Hematopoietic multipotent progenitor cell treated with erythropoietin and hydrocortisone succinate and interleukin-3 and kit ligand, for 15 days (in vitro differentiated cells): ENCODE data around the gene RUVBL2.

Source experiments
- DNase-seq: peaks from one replicate; pipeline ENCODE4 v3.0.0-alpha.2; 2015; ENCODE audit warnings: low spot score

RUVBL2 gene

DNA sequence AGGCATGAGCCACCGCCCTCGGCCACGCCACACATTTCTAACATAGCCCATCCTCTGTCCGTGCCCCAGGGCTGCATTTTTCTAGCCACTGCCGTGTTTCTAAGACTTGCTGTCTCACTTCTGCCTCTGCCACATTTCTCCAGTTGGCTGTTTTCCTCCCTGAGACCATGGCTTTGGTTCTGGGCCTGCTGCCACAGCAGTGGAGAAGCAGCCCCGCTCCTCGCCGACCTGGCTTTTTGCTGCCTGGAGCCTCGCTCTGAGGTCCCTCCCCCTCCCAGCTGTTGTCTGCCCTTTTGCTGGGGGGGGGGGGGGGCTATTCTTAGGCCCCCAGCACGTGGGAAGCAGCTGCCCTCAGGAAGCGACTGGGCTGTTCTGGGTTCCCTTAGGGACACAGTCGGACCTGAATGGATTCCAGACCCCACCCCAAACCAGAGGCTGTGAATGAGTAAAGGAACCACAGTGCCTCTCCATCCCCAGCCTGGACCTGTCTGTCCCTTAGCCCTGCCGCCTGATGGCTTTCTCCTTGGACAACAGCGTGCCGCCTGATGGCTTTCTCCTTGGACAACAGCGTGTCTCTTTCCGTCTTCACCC is 3.9 kb upstream of the RUVBL2 start:
- DNase-seq: no peak

- no peak for DNase-seq
These were observed 3.3 kb upstream of the RUVBL2 start for GRCh38 chr19:48990400-48990799.

GRCh38 chr19:48991011-48991609 is 2.6 kb upstream of the RUVBL2 start:
- no peak for DNase-seq

- DNase-seq: no peak
These were observed 1.7 kb upstream of the RUVBL2 start for GRCh38 chr19:48991873-48992580.

DNA sequence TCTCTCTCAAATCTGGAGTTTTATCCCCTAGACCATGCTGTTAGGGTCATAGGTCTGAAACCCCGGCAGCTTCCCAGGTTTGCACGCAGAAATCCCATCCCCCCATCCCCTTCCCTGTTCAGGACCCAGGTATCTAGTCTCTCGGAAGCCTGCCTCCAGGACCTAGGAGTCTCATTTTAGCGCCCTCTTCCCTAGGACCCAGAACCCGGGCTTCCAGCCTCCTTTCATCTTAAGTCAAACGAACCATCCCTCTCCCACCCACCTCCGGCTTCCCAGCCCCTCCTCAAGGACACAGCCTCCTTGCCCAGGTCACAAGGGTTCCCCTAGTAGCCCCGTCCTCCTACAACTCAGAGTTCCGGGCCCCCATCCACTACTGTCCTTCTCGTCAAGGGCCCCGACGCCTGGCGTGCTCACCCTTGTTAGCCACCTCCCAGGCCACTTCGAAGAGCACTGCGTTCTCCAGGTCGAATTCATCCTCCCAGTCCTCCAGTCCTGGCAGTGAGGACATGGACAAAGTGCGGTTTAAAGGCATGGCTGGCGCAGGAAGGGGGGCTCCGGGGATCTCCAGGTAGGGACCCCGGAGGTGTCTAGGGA is 1.0 kb upstream of the RUVBL2 start:
- DNase-seq: peak; percentile 15

GRCh38 chr19:48994035-48994386 is 324 bp downstream of the RUVBL2 start:
- DNase-seq: no peak

DNA sequence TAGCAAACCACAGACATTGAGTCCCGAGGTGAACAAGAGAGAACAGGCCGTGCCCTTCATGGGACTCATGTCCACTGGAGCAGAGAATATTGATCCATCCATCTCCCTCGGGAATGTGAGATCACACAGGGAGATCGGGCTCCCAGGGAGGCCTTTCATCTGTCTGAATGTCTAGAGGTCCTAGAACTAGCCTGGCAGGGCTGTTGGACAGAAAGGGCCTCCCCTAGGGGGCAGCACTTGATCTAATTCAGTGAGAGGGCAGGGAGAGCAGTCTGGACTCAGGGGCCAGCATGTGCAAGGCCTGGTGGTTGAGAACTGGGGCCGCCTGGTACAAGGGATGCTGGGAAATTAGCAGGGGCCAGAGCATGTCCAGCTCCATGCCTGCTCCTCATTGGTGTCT is 4.3 kb downstream of the RUVBL2 start:
- DNase-seq: peak; percentile 64

GRCh38 chr19:48999481-49000325 is 6.0 kb downstream of the RUVBL2 start:
- DNase-seq: peak; percentile 58

DNA sequence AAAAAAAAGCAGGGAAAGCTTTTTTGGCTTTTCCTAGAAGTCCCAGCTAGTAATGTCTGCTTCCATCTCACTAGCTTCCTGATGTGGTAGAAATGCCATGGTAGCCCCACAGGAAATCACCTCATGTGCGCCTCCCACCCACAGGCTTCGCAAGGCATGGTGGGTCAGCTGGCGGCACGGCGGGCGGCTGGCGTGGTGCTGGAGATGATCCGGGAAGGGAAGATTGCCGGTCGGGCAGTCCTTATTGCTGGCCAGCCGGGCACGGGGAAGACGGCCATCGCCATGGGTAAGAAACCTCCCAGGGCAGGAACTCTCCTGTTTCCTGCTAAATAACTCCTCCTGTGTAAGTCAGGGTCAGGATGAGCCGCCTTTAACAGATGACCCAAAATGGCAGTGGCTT is 10.4 kb downstream of the RUVBL2 start:
- no peak for DNase-seq

GRCh38 chr19:49004964-49005614 is 11.4 kb downstream of the RUVBL2 start:
- DNase-seq: no peak

DNA sequence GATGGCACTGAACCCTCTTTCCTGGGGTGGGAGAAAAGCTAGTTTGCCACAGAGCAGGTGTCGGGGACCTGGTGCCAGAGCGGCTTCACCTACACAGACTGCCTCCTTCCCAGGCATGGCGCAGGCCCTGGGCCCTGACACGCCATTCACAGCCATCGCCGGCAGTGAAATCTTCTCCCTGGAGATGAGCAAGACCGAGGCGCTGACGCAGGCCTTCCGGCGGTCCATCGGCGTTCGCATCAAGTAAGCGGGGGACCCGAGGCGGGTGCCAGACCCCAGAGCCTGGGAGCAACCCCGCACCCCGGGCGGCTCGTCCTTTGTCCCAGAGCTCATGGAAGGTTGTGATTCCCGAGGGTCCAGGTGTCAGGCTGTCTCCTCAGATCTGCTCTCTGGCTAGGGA is 13.2 kb downstream of the RUVBL2 start:
- no peak for DNase-seq

DNA sequence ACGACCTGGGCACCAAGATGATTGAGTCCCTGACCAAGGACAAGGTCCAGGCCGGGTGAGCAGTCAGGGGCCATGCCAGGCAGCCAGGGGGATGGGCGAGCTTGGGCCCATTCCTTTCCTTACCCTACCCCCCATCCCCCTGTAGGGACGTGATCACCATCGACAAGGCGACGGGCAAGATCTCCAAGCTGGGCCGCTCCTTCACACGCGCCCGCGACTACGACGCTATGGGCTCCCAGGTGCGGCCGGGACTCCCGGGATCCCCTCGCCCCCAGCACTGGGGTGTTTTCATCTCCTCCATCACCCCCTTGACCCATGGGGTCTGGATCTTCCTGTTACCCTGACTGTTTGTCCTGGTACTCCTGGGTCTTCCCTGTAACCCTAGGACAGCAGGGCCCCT is 16.1 kb downstream of the RUVBL2 start:
- no peak for DNase-seq

- no peak for DNase-seq
These were observed 16.8 kb downstream of the RUVBL2 start for GRCh38 chr19:49010453-49010852.

DNA sequence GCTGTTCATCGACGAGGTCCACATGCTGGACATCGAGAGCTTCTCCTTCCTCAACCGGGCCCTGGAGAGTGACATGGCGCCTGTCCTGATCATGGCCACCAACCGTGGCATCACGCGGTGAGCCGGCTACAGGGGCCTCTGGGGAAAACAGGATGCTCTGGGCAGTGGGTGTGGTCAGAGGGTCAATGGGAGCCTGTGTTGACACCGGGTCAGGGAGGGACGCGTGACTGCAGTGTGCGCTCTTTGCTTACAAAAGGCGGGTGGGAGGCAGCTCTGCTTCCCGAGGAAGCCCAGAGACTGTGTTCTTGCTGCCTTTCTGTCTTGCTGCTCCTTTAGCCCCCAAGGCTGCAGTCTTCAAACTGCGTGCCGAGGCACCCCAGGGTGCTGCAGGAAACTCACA is 17.5 kb downstream of the RUVBL2 start:
- no peak for DNase-seq

DNA sequence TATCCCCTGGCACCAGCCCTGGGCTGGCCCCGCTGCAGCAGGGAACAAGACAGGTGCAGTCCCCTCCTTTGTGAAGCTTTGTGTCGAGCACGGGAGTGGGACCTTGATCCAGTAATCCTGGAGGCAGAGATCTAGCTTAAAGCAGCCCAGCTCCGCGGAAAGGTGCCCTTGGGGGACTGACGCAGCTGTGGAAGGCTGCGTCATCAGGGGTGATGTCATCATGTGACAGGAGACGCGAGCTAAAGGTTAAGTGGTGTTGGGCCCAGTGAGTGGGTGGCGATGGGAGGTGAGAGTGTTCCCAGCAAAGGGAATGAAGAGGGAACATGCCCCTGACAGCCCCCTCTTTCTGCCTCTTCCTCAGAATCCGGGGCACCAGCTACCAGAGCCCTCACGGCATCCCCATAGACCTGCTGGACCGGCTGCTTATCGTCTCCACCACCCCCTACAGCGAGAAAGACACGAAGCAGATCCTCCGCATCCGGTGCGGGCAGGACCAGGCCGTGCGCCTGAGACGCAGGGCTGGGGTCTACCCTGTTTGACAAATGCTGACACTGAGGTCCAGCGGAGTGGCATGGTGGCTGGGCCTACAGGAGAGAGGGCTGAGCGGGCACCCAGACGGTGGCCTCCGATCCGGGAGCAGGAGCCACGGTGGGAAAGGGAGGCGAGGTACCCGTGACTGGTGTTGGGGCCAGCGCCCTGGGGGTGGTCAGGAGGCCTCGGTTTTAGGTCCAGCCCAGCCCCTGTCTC is 20.6 kb downstream of the RUVBL2 start:
- DNase-seq: no peak

DNA sequence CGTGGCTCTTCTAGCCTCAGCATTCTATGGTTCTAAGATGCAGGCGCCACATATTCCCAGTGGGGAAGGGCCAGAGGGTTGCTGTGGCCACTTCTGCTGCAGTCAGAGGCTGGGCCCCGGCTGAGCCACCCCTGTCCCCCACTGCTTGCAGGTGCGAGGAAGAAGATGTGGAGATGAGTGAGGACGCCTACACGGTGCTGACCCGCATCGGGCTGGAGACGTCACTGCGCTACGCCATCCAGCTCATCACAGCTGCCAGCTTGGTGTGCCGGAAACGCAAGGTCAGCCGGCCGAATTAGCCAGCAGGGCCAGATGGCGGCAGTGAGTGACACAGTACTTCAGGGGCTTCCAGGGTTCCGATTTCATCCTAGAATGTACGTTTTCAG is 21.2 kb downstream of the RUVBL2 start:
- DNase-seq: no peak

GRCh38 chr19:49016067-49016839 is 22.6 kb downstream of the RUVBL2 start:
- no peak for DNase-seq

- no peak for DNase-seq
These were observed 23.5 kb downstream of the RUVBL2 start, which contains the start of gene LHB for GRCh38 chr19:49017041-49017665. Gene LHB, minus strand, starts transcription at chr19:49017091. Its CDS starts 10 bp downstream, at chr19:49017081.

- DNase-seq: peak; percentile 13
These were observed 24.1 kb downstream of the RUVBL2 start for GRCh38 chr19:49017666-49018351.
